Stimulated activated naive CD8-positive, alpha-beta T cell treated with anti-CD3 and anti-CD28 coated beads, Interleukin-15, Interleukin-2, amounts not matched to agents 100 ng/mL and 50 ng/mL, for 24 hours (primary cell): ENCODE measurements around the gene CCDC178.

Experiments used
- H3K27ac Mint-ChIP-seq: one replicate; pipeline ENCODE4 v1.8.0; 2021; ENCODE audit warnings: mild to moderate bottlenecking, mixed read lengths
- H3K27me3 Mint-ChIP-seq: one replicate; pipeline ENCODE4 v1.8.0; 2021; ENCODE audit warnings: mixed read lengths
- H3K36me3 Mint-ChIP-seq: one replicate; pipeline ENCODE4 v1.8.0; 2021; ENCODE audit warnings: low read depth, mixed read lengths
- H3K4me1 Mint-ChIP-seq: one replicate; pipeline ENCODE4 v1.8.0; 2021; ENCODE audit warnings: low read depth, mixed read lengths
- H3K4me3 Mint-ChIP-seq: one replicate; pipeline ENCODE4 v1.8.0; 2021; ENCODE audit warnings: mild to moderate bottlenecking, mixed read lengths
- H3K9me3 Mint-ChIP-seq: one replicate; pipeline ENCODE4 v1.8.0; 2021; ENCODE audit warnings: mixed read lengths

CCDC178 gene

GRCh38 chr18:33307520-33307919, 133.0 kb downstream of the CCDC178 start:
- Mint-ChIP-seq H3K27me3 (no peaks in the 10 kb centered on the region), H3K4me3 (no peak overlapping the region)

GRCh38 chr18:33304277-33304676, 136.2 kb downstream of the CCDC178 start:
- Mint-ChIP-seq H3K9me3 (peaks cover 14% of the 10 kb centered on the region), H3K27ac (no peak overlapping the region), H3K36me3 (no peaks in the 10 kb centered on the region), H3K4me1 (no peaks in the 10 kb centered on the region), H3K4me3 (no peak overlapping the region), H3K27me3 (no peaks in the 10 kb centered on the region)

More at GRCh38 chr18:33307520-33307919, 133.0 kb downstream of the CCDC178 start:
- no peaks in the 10 kb centered on the region for H3K36me3 Mint-ChIP-seq
- peaks cover 2% of the 10 kb centered on the region for H3K9me3 Mint-ChIP-seq
- no peak overlapping the region for H3K27ac Mint-ChIP-seq
- H3K4me1 Mint-ChIP-seq = no peaks in the 10 kb centered on the region

GRCh38 chr18:33291539-33291938, 149.0 kb downstream of the CCDC178 start:
- Mint-ChIP-seq H3K4me3 (no peak overlapping the region), H3K9me3 (no peaks in the 10 kb centered on the region), H3K4me1 (no peaks in the 10 kb centered on the region), H3K27me3 (no peaks in the 10 kb centered on the region), H3K27ac (no peak overlapping the region), H3K36me3 (no peaks in the 10 kb centered on the region)

- H3K9me3 Mint-ChIP-seq = no peaks in the 10 kb centered on the region
- no peaks in the 10 kb centered on the region for H3K36me3 Mint-ChIP-seq
- H3K4me1 Mint-ChIP-seq = no peaks in the 10 kb centered on the region
- no peak overlapping the region for H3K27ac Mint-ChIP-seq
- H3K4me3 Mint-ChIP-seq = no peak overlapping the region
- no peaks in the 10 kb centered on the region for H3K27me3 Mint-ChIP-seq
Observed at GRCh38 chr18:33288082-33288716, 152.3 kb downstream of the CCDC178 start.

GRCh38 chr18:33282709-33283333, 157.7 kb downstream of the CCDC178 start:
- H3K27me3 Mint-ChIP-seq = no peaks in the 10 kb centered on the region
- H3K9me3 Mint-ChIP-seq = no peaks in the 10 kb centered on the region
- no peak overlapping the region for H3K4me3 Mint-ChIP-seq
- no peaks in the 10 kb centered on the region for H3K4me1 Mint-ChIP-seq
- no peak overlapping the region for H3K27ac Mint-ChIP-seq
- H3K36me3 Mint-ChIP-seq = no peaks in the 10 kb centered on the region

GRCh38 chr18:33282142-33282541, 158.4 kb downstream of the CCDC178 start:
- H3K4me1 Mint-ChIP-seq = no peaks in the 10 kb centered on the region

GRCh38 chr18:33277431-33277830, 163.1 kb downstream of the CCDC178 start:
- Mint-ChIP-seq H3K9me3 (no peaks in the 10 kb centered on the region), H3K4me1 (no peaks in the 10 kb centered on the region), H3K27me3 (no peaks in the 10 kb centered on the region), H3K36me3 (no peaks in the 10 kb centered on the region), H3K4me3 (no peak overlapping the region), H3K27ac (no peak overlapping the region)

More at GRCh38 chr18:33282142-33282541, 158.4 kb downstream of the CCDC178 start:
- Mint-ChIP-seq H3K9me3 (no peaks in the 10 kb centered on the region), H3K27ac (no peak overlapping the region), H3K36me3 (no peaks in the 10 kb centered on the region), H3K4me3 (no peak overlapping the region), H3K27me3 (no peaks in the 10 kb centered on the region)

- no peaks in the 10 kb centered on the region for H3K36me3 Mint-ChIP-seq
- no peaks in the 10 kb centered on the region for H3K27me3 Mint-ChIP-seq
- no peaks in the 10 kb centered on the region for H3K9me3 Mint-ChIP-seq
- no peaks in the 10 kb centered on the region for H3K4me1 Mint-ChIP-seq
- H3K27ac Mint-ChIP-seq = no peak overlapping the region
- H3K4me3 Mint-ChIP-seq = no peak overlapping the region
Observed at GRCh38 chr18:33275843-33276242, 164.7 kb downstream of the CCDC178 start.

- Mint-ChIP-seq H3K27me3 (no peaks in the 10 kb centered on the region), H3K27ac (no peak overlapping the region), H3K9me3 (no peaks in the 10 kb centered on the region), H3K4me1 (no peaks in the 10 kb centered on the region), H3K4me3 (no peak overlapping the region), H3K36me3 (no peaks in the 10 kb centered on the region)
Observed at GRCh38 chr18:33270297-33270696, 170.2 kb downstream of the CCDC178 start.

GRCh38 chr18:33269223-33269622, 171.3 kb downstream of the CCDC178 start:
- Mint-ChIP-seq H3K9me3 (no peaks in the 10 kb centered on the region), H3K27me3 (no peaks in the 10 kb centered on the region)

GRCh38 chr18:33264566-33264965, 176.0 kb downstream of the CCDC178 start:
- Mint-ChIP-seq H3K27ac (no peak overlapping the region), H3K9me3 (no peaks in the 10 kb centered on the region), H3K4me1 (no peaks in the 10 kb centered on the region), H3K27me3 (no peaks in the 10 kb centered on the region), H3K36me3 (no peaks in the 10 kb centered on the region), H3K4me3 (no peak overlapping the region)

More at GRCh38 chr18:33269223-33269622, 171.3 kb downstream of the CCDC178 start:
- no peaks in the 10 kb centered on the region for H3K36me3 Mint-ChIP-seq
- no peak overlapping the region for H3K27ac Mint-ChIP-seq
- H3K4me3 Mint-ChIP-seq = no peak overlapping the region
- H3K4me1 Mint-ChIP-seq = no peaks in the 10 kb centered on the region

- Mint-ChIP-seq H3K4me1 (no peaks in the 10 kb centered on the region), H3K36me3 (no peaks in the 10 kb centered on the region)
Observed at GRCh38 chr18:33239298-33239697, 201.2 kb downstream of the CCDC178 start.

GRCh38 chr18:33232318-33232626, 208.2 kb downstream of the CCDC178 start:
- Mint-ChIP-seq H3K4me1 (no peaks in the 10 kb centered on the region), H3K9me3 (no peaks in the 10 kb centered on the region), H3K4me3 (no peak overlapping the region), H3K27me3 (no peaks in the 10 kb centered on the region), H3K36me3 (no peaks in the 10 kb centered on the region), H3K27ac (no peak overlapping the region)

More at GRCh38 chr18:33239298-33239697, 201.2 kb downstream of the CCDC178 start:
- no peaks in the 10 kb centered on the region for H3K27me3 Mint-ChIP-seq
- H3K4me3 Mint-ChIP-seq = no peak overlapping the region
- H3K27ac Mint-ChIP-seq = no peak overlapping the region
- H3K9me3 Mint-ChIP-seq = peaks cover 20% of the 10 kb centered on the region

GRCh38 chr18:33231474-33232317, 208.8 kb downstream of the CCDC178 start:
- Mint-ChIP-seq H3K9me3 (no peaks in the 10 kb centered on the region), H3K36me3 (no peaks in the 10 kb centered on the region), H3K4me3 (no peak overlapping the region), H3K4me1 (no peaks in the 10 kb centered on the region), H3K27ac (no peak overlapping the region), H3K27me3 (no peaks in the 10 kb centered on the region)

GRCh38 chr18:33212363-33212762, 228.2 kb downstream of the CCDC178 start:
- Mint-ChIP-seq H3K4me1 (no peaks in the 10 kb centered on the region), H3K9me3 (no peaks in the 10 kb centered on the region), H3K4me3 (no peak overlapping the region), H3K36me3 (no peaks in the 10 kb centered on the region), H3K27me3 (no peaks in the 10 kb centered on the region), H3K27ac (no peak overlapping the region)
